PC-9 (cell line): Measurements from ENCODE around the gene ITPRIPL1. TPM values are rescaled to one million over a fixed set of nuclear protein-coding genes. Genes with fewer than 3 reads are reported as not detected.

Experiments
- BruUV-seq: library from RNA; stranded (reverse); fragments of 400-500 nt; replicated peaks from 2 replicates; lab custom pipeline; 2021; lab: Mats Ljungman, UMichigan
- CTCF ChIA-PET: fragments of 300-600 bp; sonication (Branson Sonifier 250); formaldehyde crosslinking; loops from one replicate; lab custom pipeline; 2022; ENCODE audit warnings: antibody characterized with exemption; lab: Charles Lee
- POLR2A ChIA-PET: fragments of 300-600 bp; sonication (Branson Sonifier 250); formaldehyde crosslinking; loops from one replicate; lab custom pipeline; 2022; ENCODE audit warnings: antibody characterized with exemption; ENCODE audit not compliant: unreplicated experiment; lab: Charles Lee
- DNase-seq, 2 experiments: peaks; one replicate each; pipeline versions ENCODE4 v3.0.0 to v3.0.0-alpha.2; 2015 to 2022; ENCODE audit warnings: mixed read lengths in 1 of 2
- H2AFZ ChIP-seq: fragments of 200-600 bp; sonication (generic); 2 replicates; pipeline ENCODE4 v1.8.1; 2017; ENCODE audit warnings: antibody characterized with exemption
- H3F3A ChIP-seq: fragments of 200-600 bp; sonication (generic); 2 replicates; pipeline ENCODE4 v1.8.1; 2017; ENCODE audit warnings: antibody characterized with exemption, mild to moderate bottlenecking, low read depth; ENCODE audit not compliant: insufficient read depth
- H3K27ac ChIP-seq: fragments of 200-600 bp; sonication (generic); 2 replicates; pipeline ENCODE4 v1.6.1; 2016; ENCODE audit warnings: mixed run types
- H3K27me3 ChIP-seq: fragments of 200-600 bp; sonication (generic); 2 replicates; pipeline ENCODE4 v1.6.1; 2016; ENCODE audit warnings: low read depth, mixed run types; ENCODE audit not compliant: insufficient read depth
- H3K36me3 ChIP-seq: fragments of 200-600 bp; sonication (generic); 2 replicates; pipeline ENCODE4 v1.6.1; 2016; ENCODE audit warnings: low read depth, mixed run types
- H3K4me1 ChIP-seq: fragments of 200-600 bp; sonication (generic); replicated peaks from 2 replicates; pipeline ENCODE4 v1.6.1; 2016; ENCODE audit warnings: mixed run types; ENCODE audit not compliant: insufficient read depth
- H3K4me2 ChIP-seq: fragments of 200-600 bp; sonication (generic); 2 replicates; pipeline ENCODE4 v1.6.1; 2017; ENCODE audit warnings: mixed run types
- H3K4me3 ChIP-seq: fragments of 200-600 bp; sonication (generic); 2 replicates; pipeline ENCODE4 v1.6.1; 2016; ENCODE audit warnings: mixed run types
- H3K79me2 ChIP-seq: fragments of 200-600 bp; sonication (generic); 2 replicates; pipeline ENCODE4 v1.6.1; 2017; ENCODE audit warnings: low read depth, mixed run types
- H3K9me2 ChIP-seq: fragments of 200-600 bp; sonication (generic); 2 replicates; pipeline ENCODE4 v1.8.1; 2017; ENCODE audit warnings: mild to moderate bottlenecking; ENCODE audit not compliant: insufficient read depth
- H3K9me3 ChIP-seq: fragments of 200-600 bp; sonication (generic); 2 replicates; pipeline ENCODE4 v1.8.1; 2016; ENCODE audit warnings: low read depth; ENCODE audit not compliant: insufficient read depth
- H4K20me1 ChIP-seq: fragments of 200-600 bp; sonication (generic); 2 replicates; pipeline ENCODE4 v1.8.1; 2017; ENCODE audit not compliant: insufficient read depth
- EZH2 ChIP-seq: fragments of 200-600 bp; sonication (generic); IDR thresholded peaks from 2 replicates; pipeline ENCODE4 v1.8.0; 2017; ENCODE audit warnings: antibody characterized with exemption, low read depth
- intact Hi-C: fragments of 100-400 bp; cut with micrococcal nuclease; formaldehyde crosslinking; loops from one replicate; pipeline ENCODE4 v1.10.0; 2022; ENCODE audit not compliant: unreplicated experiment
- total RNA-seq: library from RNA; stranded (reverse); gene quantifications from 2 replicates; pipeline ENCODE4 v1.2.3, GENCODE V29; 2021
- TF ChIP-seq, protein P1 (sequence below): fragments of 200-600 bp; sonication (generic); conservative IDR thresholded peaks from 2 replicates; pipeline ENCODE4 v1.6.1; 2017; ENCODE audit warnings: mixed run types, antibody characterized with exemption, mild to moderate bottlenecking, moderate library complexity

ITPRIPL1 gene
- total RNA-seq, 1 experiment from 2014 or later: not detected

DNA sequence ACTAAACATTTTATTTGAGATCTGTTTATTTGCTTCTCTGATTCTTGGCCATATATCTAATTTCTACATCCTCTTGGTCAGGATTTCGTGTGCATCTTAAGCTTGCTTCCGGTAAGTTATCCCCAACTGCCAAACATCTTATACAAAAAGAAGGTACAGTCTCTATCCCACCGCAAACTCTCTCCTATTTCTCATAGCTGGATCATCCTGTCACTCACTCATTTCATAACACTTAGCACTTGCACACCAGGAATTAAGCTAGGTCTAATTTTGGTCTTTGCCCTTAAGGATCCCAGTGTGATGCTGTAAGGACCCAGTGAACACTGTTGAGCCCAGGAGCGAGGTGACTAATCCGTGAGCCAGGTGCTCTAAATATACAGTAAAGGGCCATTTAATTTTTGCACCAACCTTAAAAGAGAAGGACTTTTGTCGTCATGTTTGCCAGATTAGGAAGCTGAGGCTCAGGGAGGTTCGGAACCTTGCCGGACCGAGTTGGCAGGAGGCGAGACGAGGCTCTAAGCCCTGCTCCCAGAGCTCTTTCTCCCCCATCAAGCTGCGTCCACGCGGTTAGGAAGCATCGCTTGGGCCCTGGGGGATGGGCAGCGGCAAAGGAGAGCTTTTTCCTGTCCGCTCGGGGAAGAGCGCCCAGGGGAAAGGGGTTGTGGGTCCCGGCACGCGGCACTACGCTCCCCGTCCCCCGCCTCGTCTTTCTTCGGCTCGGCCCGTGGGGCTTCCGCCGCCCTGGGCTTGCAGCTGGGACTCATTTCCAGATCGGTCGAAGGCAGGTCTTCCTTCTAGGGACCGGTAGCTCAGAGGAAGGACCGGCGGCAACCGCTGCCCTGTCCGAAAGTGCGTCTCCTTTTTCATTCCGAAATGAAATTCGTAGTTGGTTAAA, 4.1 kb upstream of the ITPRIPL1 start:
- H3F3A ChIP-seq: peaks cover 29% of the 10 kb centered on the region; the same call in 1 of the 2 replicates
- ChIA-PET POLR2A (interaction anchor here (0.5 to 0.7 kb wide), 3 partner anchors 10 to 47 kb away, joined by 3 to 6 read pairs (median 3); no protein-coding TSS in a partner anchor), CTCF (interaction anchor here (0.7 kb wide), 1 partner anchor 92 kb away, joined by 3 read pairs; no protein-coding TSS in a partner anchor)
- H3K9me3 ChIP-seq: no peaks in the 10 kb centered on the region
- peak overlapping the region; percentile 66 for H3K4me3 ChIP-seq
- TF ChIP-seq, protein P1, sequence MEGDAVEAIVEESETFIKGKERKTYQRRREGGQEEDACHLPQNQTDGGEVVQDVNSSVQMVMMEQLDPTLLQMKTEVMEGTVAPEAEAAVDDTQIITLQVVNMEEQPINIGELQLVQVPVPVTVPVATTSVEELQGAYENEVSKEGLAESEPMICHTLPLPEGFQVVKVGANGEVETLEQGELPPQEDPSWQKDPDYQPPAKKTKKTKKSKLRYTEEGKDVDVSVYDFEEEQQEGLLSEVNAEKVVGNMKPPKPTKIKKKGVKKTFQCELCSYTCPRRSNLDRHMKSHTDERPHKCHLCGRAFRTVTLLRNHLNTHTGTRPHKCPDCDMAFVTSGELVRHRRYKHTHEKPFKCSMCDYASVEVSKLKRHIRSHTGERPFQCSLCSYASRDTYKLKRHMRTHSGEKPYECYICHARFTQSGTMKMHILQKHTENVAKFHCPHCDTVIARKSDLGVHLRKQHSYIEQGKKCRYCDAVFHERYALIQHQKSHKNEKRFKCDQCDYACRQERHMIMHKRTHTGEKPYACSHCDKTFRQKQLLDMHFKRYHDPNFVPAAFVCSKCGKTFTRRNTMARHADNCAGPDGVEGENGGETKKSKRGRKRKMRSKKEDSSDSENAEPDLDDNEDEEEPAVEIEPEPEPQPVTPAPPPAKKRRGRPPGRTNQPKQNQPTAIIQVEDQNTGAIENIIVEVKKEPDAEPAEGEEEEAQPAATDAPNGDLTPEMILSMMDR: no peak
- TF ChIP-seq EZH2: no peak
- H3K4me2 ChIP-seq: peak overlapping the region; percentile 86
- H2AFZ ChIP-seq: peak overlapping the region; percentile 84
- no peaks in the 10 kb centered on the region for H3K79me2 ChIP-seq
- intact Hi-C loops: no loop called here
- no peaks in the 10 kb centered on the region for H3K9me2 ChIP-seq
- H3K36me3 ChIP-seq: no peaks in the 10 kb centered on the region
- DNase-seq: peak in 1 of 2 experiments; percentile 53
- H4K20me1 ChIP-seq: no peaks in the 10 kb centered on the region
- BruUV-seq: no TSS peak
- peaks cover 15% of the 10 kb centered on the region for H3K27me3 ChIP-seq
- no peak overlapping the region for H3K27ac ChIP-seq
- peaks cover 24% of the 10 kb centered on the region for H3K4me1 ChIP-seq

DNA sequence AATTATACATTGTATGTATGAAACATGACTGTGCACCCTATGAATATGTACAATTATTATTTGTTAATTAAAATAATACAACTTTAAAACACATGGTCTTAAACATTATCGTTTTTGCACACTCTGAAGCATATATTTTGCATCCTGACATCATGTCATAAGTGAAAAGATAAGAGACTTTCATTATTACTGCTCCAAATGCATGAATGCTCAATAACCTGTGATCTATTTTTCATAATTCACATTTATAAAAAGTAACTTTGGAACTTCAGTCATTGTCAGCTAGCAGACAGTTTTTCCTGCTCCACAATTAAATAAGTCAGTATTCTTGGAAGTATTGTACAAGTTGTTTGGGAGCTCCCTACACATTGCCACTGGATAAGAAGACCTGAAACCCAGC, 1.3 kb upstream of the ITPRIPL1 start:
- H3F3A ChIP-seq: peaks cover 26% of the 10 kb centered on the region; the same call in 1 of the 2 replicates
- H3K9me2 ChIP-seq: no peaks in the 10 kb centered on the region
- no peak overlapping the region for H3K4me2 ChIP-seq
- CTCF ChIA-PET: interaction anchor here (0.6 kb wide), 1 partner anchor 136 kb away, joined by 5 read pairs; no protein-coding TSS in a partner anchor
- POLR2A ChIA-PET: no interaction called here
- DNase-seq: no peak
- no peak overlapping the region for H3K4me3 ChIP-seq
- peaks cover 15% of the 10 kb centered on the region for H3K27me3 ChIP-seq
- H3K27ac ChIP-seq: no peak overlapping the region
- peaks cover 22% of the 10 kb centered on the region for H3K4me1 ChIP-seq
- no TSS peak for BruUV-seq
- no peaks in the 10 kb centered on the region for H4K20me1 ChIP-seq
- intact Hi-C loops: no loop called here
- TF ChIP-seq, protein P1: no peak
- TF ChIP-seq EZH2: no peak
- H3K9me3 ChIP-seq: no peaks in the 10 kb centered on the region
- no peaks in the 10 kb centered on the region for H3K36me3 ChIP-seq
- no peaks in the 10 kb centered on the region for H3K79me2 ChIP-seq
- H2AFZ ChIP-seq: no peak overlapping the region

DNA sequence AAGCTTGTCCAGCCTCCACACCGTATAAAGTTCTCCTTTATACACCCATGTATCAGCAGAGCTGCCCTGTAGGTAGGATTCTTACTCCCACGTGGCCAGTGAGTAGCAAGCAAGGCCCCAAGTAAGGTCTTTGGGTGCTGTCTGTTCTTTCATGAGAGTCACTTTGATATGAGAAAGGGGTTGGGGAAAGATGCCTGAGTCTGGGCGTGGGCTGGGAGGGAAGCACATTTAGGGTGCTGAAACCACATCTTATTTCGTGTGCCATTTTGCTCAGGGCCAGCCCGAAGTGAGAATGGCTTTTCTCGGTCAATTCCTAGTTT, 436 bp upstream of the ITPRIPL1 start:
- no TSS peak for BruUV-seq
- Histone ChIP-seq H4K20me1 (no peaks in the 10 kb centered on the region), H3K9me2 (no peaks in the 10 kb centered on the region), H3K4me1 (peaks cover 23% of the 10 kb centered on the region), H2AFZ (no peak overlapping the region; the same call in 1 of the 2 replicates), H3K4me2 (no peak overlapping the region), H3K27me3 (peaks cover 15% of the 10 kb centered on the region), H3K27ac (no peak overlapping the region), H3K36me3 (no peaks in the 10 kb centered on the region), H3K4me3 (no peak overlapping the region), H3F3A (peaks cover 28% of the 10 kb centered on the region), H3K9me3 (no peaks in the 10 kb centered on the region), H3K79me2 (no peaks in the 10 kb centered on the region)
- intact Hi-C loops: no loop called here
- ChIA-PET POLR2A (no interaction called here), CTCF (no interaction called here)
- no peak for TF ChIP-seq EZH2
- TF ChIP-seq, protein P1: no peak
- DNase-seq: no peak
